B cell (primary cell): Measurements from ENCODE around the gene PTPRM. TPM values are rescaled to one million over a fixed set of nuclear protein-coding genes. Genes with fewer than 3 reads are reported as not detected.

ENCODE experiments used
- ATAC-seq: fragments of 200-7000 bp; cut with Tn5 transposase; one replicate; pipeline ENCODE4 v1.10.0; 2021; ENCODE audit warnings: low read depth, mild to moderate bottlenecking, moderate number of reproducible peaks, moderate library complexity
- CTCF ChIA-PET: fragments of 350-600 bp; sonication (Branson Sonifier 250); formaldehyde crosslinking; loops from one replicate; lab custom pipeline; 2021; ENCODE audit warnings: antibody characterized with exemption, inconsistent platforms; lab: Charles Lee
- POLR2A ChIA-PET: fragments of 350-600 bp; sonication (Branson Sonifier 250); formaldehyde crosslinking; loops from one replicate; lab custom pipeline; 2021; ENCODE audit warnings: antibody characterized with exemption; lab: Charles Lee
- DNase-seq: peaks from one replicate; pipeline ENCODE4 v3.0.0; 2013
- H2AFZ ChIP-seq: 2 replicates; pipeline ENCODE4 v1.6.1; 2012; ENCODE audit warnings: mild to moderate bottlenecking, low read depth, low read length; ENCODE audit not compliant: insufficient read depth, poor library complexity, severe bottlenecking
- H3K27ac ChIP-seq, 2 donors: 1 replicate in 1 of 2; 2 replicates in 1 of 2; pipeline ENCODE4 v1.5.1; 2012 to 2013; ENCODE audit warnings: low read length in 2 of 2, mild to moderate bottlenecking in 2 of 2, moderate library complexity in 1 of 2
- H3K27me3 ChIP-seq, 4 experiments: fragments of 200-600 bp in 1 of 4; sonication (generic) in 1 of 4; replicated peaks in 1 of 4; 1 replicate in 2 of 4; 2 replicates in 2 of 4; pipeline versions ENCODE4 v1.6.1 to v1.7.0; 2013 to 2016; ENCODE audit warnings: low read length in 3 of 4, mild to moderate bottlenecking in 2 of 4, mixed read lengths in 1 of 4, moderate library complexity in 1 of 4; ENCODE audit not compliant: insufficient read depth in 4 of 4, control insufficient read depth in 3 of 4; ENCODE audit errors: control extremely low read depth in 1 of 4
- H3K36me3 ChIP-seq, 2 experiments: replicated peaks in 1 of 2; 1 replicate in 1 of 2; 2 replicates in 1 of 2; pipeline versions ENCODE4 v1.6.1 to v1.7.1; 2013; ENCODE audit warnings: low read length in 1 of 2; ENCODE audit not compliant: insufficient read depth in 2 of 2, control insufficient read depth in 1 of 2; ENCODE audit errors: control extremely low read depth in 1 of 2, extremely low read depth in 1 of 2
- H3K4me1 ChIP-seq, 2 donors: fragments of 200-600 bp in 1 of 2; sonication (generic) in 1 of 2; 1 replicate in 1 of 2; 2 replicates in 1 of 2; pipeline versions ENCODE4 v1.5.1 to v1.6.1; 2013 to 2017; ENCODE audit warnings: low read length in 2 of 2; ENCODE audit not compliant: control insufficient read depth in 2 of 2, insufficient read depth in 2 of 2
- H3K4me2 ChIP-seq: replicated peaks from 2 replicates; pipeline ENCODE3; 2012; ENCODE audit warnings: mild to moderate bottlenecking, low read depth, low read length; ENCODE audit not compliant: poor library complexity, severe bottlenecking
- H3K4me3 ChIP-seq, 5 experiments: fragments of 200-600 bp in 1 of 5; sonication (generic) in 1 of 5; 1 replicate in 3 of 5; 2 replicates in 2 of 5; pipeline versions ENCODE4 v1.5.1 to v1.7.0; 2011 to 2016; ENCODE audit warnings: low read length in 4 of 5, mild to moderate bottlenecking in 4 of 5, low read depth in 2 of 5, control low read depth in 1 of 5, moderate library complexity in 1 of 5; ENCODE audit not compliant: insufficient read depth in 1 of 5; ENCODE audit errors: control extremely low read depth in 1 of 5, extremely low read depth in 1 of 5
- H3K79me2 ChIP-seq: fragments of 200-600 bp; sonication (generic); one replicate; pipeline ENCODE4 v1.6.0; 2016; ENCODE audit warnings: low read length; ENCODE audit not compliant: control insufficient read depth, insufficient read depth
- H3K9ac ChIP-seq: fragments of 200-600 bp; sonication (generic); 2 replicates; pipeline ENCODE4 v1.6.1; 2017; ENCODE audit warnings: mild to moderate bottlenecking, low read length, moderate library complexity
- H3K9me3 ChIP-seq, 3 donors: one replicate each; pipeline versions ENCODE4 v1.6.1 to v1.7.1; 2013; ENCODE audit warnings: low read length in 2 of 3; ENCODE audit not compliant: control insufficient read depth in 2 of 3, insufficient read depth in 1 of 3; ENCODE audit errors: control extremely low read depth in 1 of 3
- H4K20me1 ChIP-seq: 2 replicates; pipeline ENCODE4 v1.6.0; 2012; ENCODE audit warnings: mild to moderate bottlenecking, low read length; ENCODE audit not compliant: insufficient read depth, control insufficient read depth, poor library complexity, severe bottlenecking
- H3K27ac Mint-ChIP-seq: one replicate; pipeline ENCODE4 v1.8.0; 2021; ENCODE audit warnings: mixed read lengths
- H3K27me3 Mint-ChIP-seq: one replicate; pipeline ENCODE4 v1.8.0; 2021; ENCODE audit warnings: mixed read lengths
- H3K4me1 Mint-ChIP-seq: one replicate; pipeline ENCODE4 v1.8.0; 2021; ENCODE audit warnings: mixed read lengths
- H3K4me3 Mint-ChIP-seq: one replicate; pipeline ENCODE4 v1.8.0; 2021; ENCODE audit warnings: mixed read lengths
- H3K9me3 Mint-ChIP-seq: one replicate; pipeline ENCODE4 v1.8.0; 2022; ENCODE audit warnings: mixed read lengths; ENCODE audit not compliant: insufficient read depth
- EZH2 ChIP-seq: IDR thresholded peaks from 2 replicates; pipeline ENCODE4 v1.6.1; 2012; ENCODE audit warnings: borderline replicate concordance, low read depth, mild to moderate bottlenecking, moderate library complexity, low read length; ENCODE audit not compliant: insufficient read depth, poor library complexity, severe bottlenecking
- WGBS: methylation state at CpG from one replicate; pipeline ENCODE4 v1.1.5; 2013; ENCODE audit warnings: missing lambda C conversion rate; ENCODE audit not compliant: insufficient coverage; 5-methylcytosine and 5-hydroxymethylcytosine counted together
- intact Hi-C: fragments of 100-400 bp; cut with micrococcal nuclease; formaldehyde crosslinking; loops from one replicate; pipeline ENCODE4 v1.10.0; 2022
- polyA plus RNA-seq: library from polyadenylated mRNA; depleted of rRNA; stranded (reverse); fragments of >200 nt; gene quantifications from 2 replicates; pipeline ENCODE4 v1.2.3, GENCODE V29; 2012
- total RNA-seq, 2 donors: library from RNA; stranded (reverse); fragments of 120-200 nt in 1 of 2; gene quantifications; 1 replicate in 1 of 2; 2 replicates in 1 of 2; pipeline versions ENCODE4 v1.2.3 to v1.2.4, GENCODE V29; 2013 to 2022
- TF ChIP-seq, protein P1 (sequence below): fragments of 200-600 bp; IDR thresholded peaks from one replicate; pipeline ENCODE4 v1.8.0; 2022; ENCODE audit warnings: antibody characterized with exemption, mild to moderate bottlenecking

PTPRM gene
- total and polyA plus RNA-seq, 2 donors (not counting 1 experiment from before 2014, with no cell fraction given) = 0.20 to 0.89 TPM

DNA sequence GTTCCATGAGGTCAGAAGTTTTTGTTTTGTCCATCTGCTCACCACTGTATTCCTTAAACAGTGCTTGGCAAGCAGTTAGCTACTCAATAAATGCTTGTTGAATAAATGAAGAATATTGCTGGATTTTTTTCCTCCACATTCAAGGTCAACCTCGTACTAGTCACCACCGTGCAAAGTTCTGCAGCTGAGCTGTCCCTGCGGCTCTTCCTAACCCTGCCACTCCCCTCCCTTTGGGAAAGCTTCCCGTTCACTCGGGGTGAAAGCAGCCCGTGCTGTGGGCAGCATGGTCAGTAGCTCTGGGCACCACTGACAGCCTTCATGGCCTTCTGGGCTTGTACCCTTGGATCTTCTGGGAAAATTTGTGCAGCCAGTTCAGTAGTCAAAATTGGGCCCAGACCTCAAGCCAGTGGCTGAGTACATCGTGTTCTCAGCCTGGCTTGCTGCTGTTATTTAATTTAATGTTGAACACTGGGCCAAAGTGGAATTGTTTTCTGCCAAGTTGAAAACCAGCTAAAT, 572.8 kb downstream of the PTPRM start:
- ChIA-PET CTCF (no interaction called here), POLR2A (no interaction called here)
- Mint-ChIP-seq H3K4me1 (no peaks in the 10 kb centered on the region), H3K4me3 (no peak overlapping the region), H3K27me3 (no peaks in the 10 kb centered on the region), H3K9me3 (no peaks in the 10 kb centered on the region), H3K27ac (no peak overlapping the region)
- DNase-seq = no peak
- Histone ChIP-seq H2AFZ (no peak overlapping the region), H3K4me1 (no peaks in the 10 kb centered on the region), H3K4me3 (no peak overlapping the region), H3K9ac (no peak overlapping the region), H3K27me3 (no peaks in the 10 kb centered on the region), H3K27ac (no peak overlapping the region), H3K4me2 (no peak overlapping the region), H3K79me2 (no peaks in the 10 kb centered on the region), H3K36me3 (no peaks in the 10 kb centered on the region), H3K9me3 (peaks cover 0 to 7% (median 0%) of the 10 kb centered on the region in 3 donors), H4K20me1 (no peaks in the 10 kb centered on the region)
- ATAC-seq = no peak
- TF ChIP-seq, protein P1, sequence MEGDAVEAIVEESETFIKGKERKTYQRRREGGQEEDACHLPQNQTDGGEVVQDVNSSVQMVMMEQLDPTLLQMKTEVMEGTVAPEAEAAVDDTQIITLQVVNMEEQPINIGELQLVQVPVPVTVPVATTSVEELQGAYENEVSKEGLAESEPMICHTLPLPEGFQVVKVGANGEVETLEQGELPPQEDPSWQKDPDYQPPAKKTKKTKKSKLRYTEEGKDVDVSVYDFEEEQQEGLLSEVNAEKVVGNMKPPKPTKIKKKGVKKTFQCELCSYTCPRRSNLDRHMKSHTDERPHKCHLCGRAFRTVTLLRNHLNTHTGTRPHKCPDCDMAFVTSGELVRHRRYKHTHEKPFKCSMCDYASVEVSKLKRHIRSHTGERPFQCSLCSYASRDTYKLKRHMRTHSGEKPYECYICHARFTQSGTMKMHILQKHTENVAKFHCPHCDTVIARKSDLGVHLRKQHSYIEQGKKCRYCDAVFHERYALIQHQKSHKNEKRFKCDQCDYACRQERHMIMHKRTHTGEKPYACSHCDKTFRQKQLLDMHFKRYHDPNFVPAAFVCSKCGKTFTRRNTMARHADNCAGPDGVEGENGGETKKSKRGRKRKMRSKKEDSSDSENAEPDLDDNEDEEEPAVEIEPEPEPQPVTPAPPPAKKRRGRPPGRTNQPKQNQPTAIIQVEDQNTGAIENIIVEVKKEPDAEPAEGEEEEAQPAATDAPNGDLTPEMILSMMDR = no peak
- TF ChIP-seq EZH2 = no peak
- intact Hi-C loops = no loop called here
- WGBS = 94% methylated on average over 7 of the region's 7 CpGs

DNA sequence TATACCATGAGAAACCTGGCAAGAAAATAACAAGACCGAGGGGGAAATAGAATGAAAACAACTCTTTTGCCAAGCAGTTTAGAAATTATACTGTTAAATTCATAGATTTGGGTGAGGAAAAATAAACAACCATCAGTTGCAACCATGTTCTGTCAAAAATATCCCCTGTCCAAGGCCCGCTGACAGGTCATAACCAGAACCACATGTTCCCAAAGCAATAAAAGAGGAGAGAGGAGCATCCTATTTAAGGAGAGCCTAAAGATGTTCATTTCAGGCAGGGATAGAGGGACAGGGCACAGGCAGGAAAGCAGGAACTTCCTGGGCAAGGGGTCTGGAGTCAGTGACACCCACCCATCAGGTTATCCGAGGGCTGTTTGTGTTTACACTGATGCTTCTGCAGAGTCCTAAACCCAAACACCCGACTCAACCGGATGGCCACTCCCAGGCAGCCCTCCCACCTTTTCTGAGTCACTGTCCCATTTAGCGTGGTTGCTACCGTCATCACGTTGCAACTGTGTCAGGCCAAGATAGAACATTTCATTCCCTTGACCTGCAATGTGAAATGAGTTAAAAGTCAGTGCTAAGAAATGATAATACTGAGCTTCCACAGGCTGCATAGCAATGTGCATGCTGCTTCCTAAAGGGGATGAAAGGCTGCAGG, 573.9 kb downstream of the PTPRM start:
- ChIA-PET POLR2A (no interaction called here), CTCF (no interaction called here)
- TF ChIP-seq EZH2 = no peak
- no peaks in the 10 kb centered on the region for H3K9me3 Mint-ChIP-seq
- intact Hi-C loops = no loop called here
- no peak for DNase-seq
- no peak overlapping the region for H3K27ac Mint-ChIP-seq
- whole genome bisulfite sequencing = 96% methylated on average over 5 of the region's 8 CpGs
- no peak overlapping the region for H3K4me3 Mint-ChIP-seq
- Histone ChIP-seq H3K4me1 (no peaks in the 10 kb centered on the region), H3K27me3 (no peaks in the 10 kb centered on the region), H4K20me1 (no peaks in the 10 kb centered on the region), H2AFZ (no peak overlapping the region), H3K9me3 (peaks cover 0 to 11% (median 0%) of the 10 kb centered on the region in 3 donors), H3K27ac (no peak overlapping the region), H3K79me2 (no peaks in the 10 kb centered on the region), H3K4me2 (no peak overlapping the region), H3K4me3 (no peak overlapping the region), H3K9ac (no peak overlapping the region), H3K36me3 (no peaks in the 10 kb centered on the region)
- H3K4me1 Mint-ChIP-seq = no peaks in the 10 kb centered on the region
- no peak for ATAC-seq
- no peaks in the 10 kb centered on the region for H3K27me3 Mint-ChIP-seq
